ENCODE data around the gene IL24. TPM values are rescaled to one million over a fixed set of nuclear protein-coding genes. Genes with fewer than 3 reads are reported as not detected.

Gene IL24
- total RNA-seq, 1 experiment from 2014 or later: not detected

DNA sequence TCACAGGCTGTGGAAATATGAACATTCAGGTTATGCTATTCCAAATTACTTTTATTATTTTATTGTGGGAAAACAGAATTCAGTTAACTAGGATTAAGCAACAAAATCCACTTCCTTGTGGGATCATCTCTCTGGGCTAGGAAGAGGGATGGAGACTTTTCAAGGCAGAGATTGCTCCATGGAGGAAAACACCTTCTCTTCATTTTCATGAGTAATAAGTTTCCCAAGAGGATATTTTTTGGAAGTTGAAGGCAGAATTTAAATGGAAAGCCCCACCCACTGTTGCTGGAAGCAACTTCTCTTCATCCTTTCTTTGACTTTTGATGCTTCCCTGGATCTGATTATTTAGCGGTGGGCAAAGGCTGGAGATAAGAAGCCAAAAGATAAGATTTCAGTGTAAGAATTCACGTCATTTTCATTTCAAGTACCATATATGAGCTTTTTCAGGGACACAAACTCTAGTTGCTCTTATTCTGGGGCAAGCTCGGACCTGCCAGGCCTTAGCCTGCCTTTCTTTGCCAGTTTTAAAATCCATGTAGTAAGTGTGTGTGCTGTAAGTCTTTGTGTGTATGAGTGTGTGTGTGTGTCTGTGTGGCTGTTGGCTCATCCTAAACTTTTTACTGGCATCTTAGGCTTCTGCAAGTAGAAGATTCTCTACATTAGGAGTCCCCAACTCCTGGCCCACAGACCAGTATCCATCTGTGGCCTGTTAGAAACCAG, 11.7 kb upstream of the IL24 start:
- ChIA-PET CTCF (no interaction called here), POLR2A (ENCODE audit: unreplicated experiment) (no interaction called here)
- no peaks in the 10 kb centered on the region for H4K20me1 ChIP-seq (ENCODE audit: insufficient read depth)
- H3K27ac ChIP-seq: no peak overlapping the region
- no peaks in the 10 kb centered on the region for H3F3A ChIP-seq (ENCODE audit: insufficient read depth, low read depth)
- no peaks in the 10 kb centered on the region for H3K9me2 ChIP-seq (ENCODE audit: insufficient read depth)
- no peaks in the 10 kb centered on the region for H3K27me3 ChIP-seq (ENCODE audit: insufficient read depth, low read depth)
- BruUV-seq (replicated peaks): no TSS peak
- no peak overlapping the region for H3K4me2 ChIP-seq
- H3K4me1 ChIP-seq (replicated peaks; ENCODE audit: insufficient read depth): no peaks in the 10 kb centered on the region
- H3K9me3 ChIP-seq (ENCODE audit: insufficient read depth, low read depth): no peaks in the 10 kb centered on the region
- no peak for TF ChIP-seq EZH2 (IDR thresholded peaks at IDR 0.05; ENCODE audit: low read depth)
- TF ChIP-seq, protein P1, sequence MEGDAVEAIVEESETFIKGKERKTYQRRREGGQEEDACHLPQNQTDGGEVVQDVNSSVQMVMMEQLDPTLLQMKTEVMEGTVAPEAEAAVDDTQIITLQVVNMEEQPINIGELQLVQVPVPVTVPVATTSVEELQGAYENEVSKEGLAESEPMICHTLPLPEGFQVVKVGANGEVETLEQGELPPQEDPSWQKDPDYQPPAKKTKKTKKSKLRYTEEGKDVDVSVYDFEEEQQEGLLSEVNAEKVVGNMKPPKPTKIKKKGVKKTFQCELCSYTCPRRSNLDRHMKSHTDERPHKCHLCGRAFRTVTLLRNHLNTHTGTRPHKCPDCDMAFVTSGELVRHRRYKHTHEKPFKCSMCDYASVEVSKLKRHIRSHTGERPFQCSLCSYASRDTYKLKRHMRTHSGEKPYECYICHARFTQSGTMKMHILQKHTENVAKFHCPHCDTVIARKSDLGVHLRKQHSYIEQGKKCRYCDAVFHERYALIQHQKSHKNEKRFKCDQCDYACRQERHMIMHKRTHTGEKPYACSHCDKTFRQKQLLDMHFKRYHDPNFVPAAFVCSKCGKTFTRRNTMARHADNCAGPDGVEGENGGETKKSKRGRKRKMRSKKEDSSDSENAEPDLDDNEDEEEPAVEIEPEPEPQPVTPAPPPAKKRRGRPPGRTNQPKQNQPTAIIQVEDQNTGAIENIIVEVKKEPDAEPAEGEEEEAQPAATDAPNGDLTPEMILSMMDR (conservative IDR thresholded peaks at IDR 0.05): no peak
- intact Hi-C loops (cut with micrococcal nuclease; ENCODE audit: unreplicated experiment): no loop called here
- H3K79me2 ChIP-seq (ENCODE audit: low read depth): no peaks in the 10 kb centered on the region
- no peak overlapping the region for H2AFZ ChIP-seq
- H3K4me3 ChIP-seq: no peak overlapping the region
- DNase-seq: no peak
- no peaks in the 10 kb centered on the region for H3K36me3 ChIP-seq (ENCODE audit: low read depth)

DNA sequence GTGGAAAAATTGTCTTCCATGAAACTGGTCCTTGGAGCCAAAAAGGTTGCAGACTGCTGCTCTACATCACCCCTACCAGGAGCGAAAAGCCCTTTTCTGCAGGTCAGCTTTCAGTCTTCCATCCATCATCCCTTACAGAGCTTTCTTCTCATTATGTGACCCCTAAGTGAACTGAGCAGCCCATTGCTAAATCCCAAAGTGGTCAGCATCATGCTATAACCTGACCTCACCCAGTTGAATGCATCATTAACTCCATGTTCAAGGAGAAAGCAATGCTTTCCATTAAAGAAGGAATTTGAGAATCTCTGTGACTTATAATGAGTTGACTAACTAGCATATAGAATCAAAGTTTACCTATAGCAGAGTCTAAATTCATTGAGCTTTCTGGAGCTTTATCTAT, 10.4 kb upstream of the IL24 start:
- Histone ChIP-seq H3K36me3 (ENCODE audit: low read depth) (no peaks in the 10 kb centered on the region), H3K9me3 (ENCODE audit: insufficient read depth, low read depth) (no peaks in the 10 kb centered on the region), H3K4me1 (replicated peaks; ENCODE audit: insufficient read depth) (no peaks in the 10 kb centered on the region), H3K27ac (no peak overlapping the region), H4K20me1 (ENCODE audit: insufficient read depth) (no peaks in the 10 kb centered on the region), H3K79me2 (ENCODE audit: low read depth) (no peaks in the 10 kb centered on the region), H3K4me3 (no peak overlapping the region), H3K9me2 (ENCODE audit: insufficient read depth) (no peaks in the 10 kb centered on the region), H2AFZ (no peak overlapping the region), H3K4me2 (no peak overlapping the region), H3K27me3 (ENCODE audit: insufficient read depth, low read depth) (no peaks in the 10 kb centered on the region), H3F3A (ENCODE audit: insufficient read depth, low read depth) (no peaks in the 10 kb centered on the region)
- DNase-seq: no peak
- TF ChIP-seq, protein P1 (conservative IDR thresholded peaks at IDR 0.05): no peak
- TF ChIP-seq EZH2 (IDR thresholded peaks at IDR 0.05; ENCODE audit: low read depth): no peak
- CTCF ChIA-PET: no interaction called here
- intact Hi-C loops (cut with micrococcal nuclease; ENCODE audit: unreplicated experiment): no loop called here
- POLR2A ChIA-PET (ENCODE audit: unreplicated experiment): no interaction called here
- no TSS peak for BruUV-seq (replicated peaks)

DNA sequence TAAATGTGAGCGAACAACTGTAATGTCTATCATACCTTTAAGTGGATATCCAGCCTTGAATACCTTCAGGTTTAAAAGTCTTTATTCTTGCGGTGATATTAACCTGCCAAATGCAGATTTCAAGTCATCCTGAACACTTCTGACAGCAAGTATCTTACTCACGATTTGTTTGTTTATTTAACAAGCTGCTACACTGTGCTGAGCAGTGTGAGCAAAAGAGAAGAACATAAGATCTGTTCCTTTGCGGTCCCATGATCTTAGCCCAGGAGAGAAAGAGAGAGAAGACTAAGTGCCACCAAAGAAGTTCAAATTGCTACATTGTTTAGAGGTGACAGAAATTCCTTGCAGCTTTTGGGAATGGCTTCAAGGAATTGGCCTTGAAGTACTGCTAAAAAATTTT, 9.5 kb upstream of the IL24 start:
- no peak overlapping the region for H3K4me2 ChIP-seq
- no peaks in the 10 kb centered on the region for H3K9me2 ChIP-seq (ENCODE audit: insufficient read depth)
- ChIA-PET CTCF (no interaction called here), POLR2A (ENCODE audit: unreplicated experiment) (no interaction called here)
- no peak overlapping the region for H3K4me3 ChIP-seq
- no peaks in the 10 kb centered on the region for H3K9me3 ChIP-seq (ENCODE audit: insufficient read depth, low read depth)
- no peak for DNase-seq
- no peaks in the 10 kb centered on the region for H4K20me1 ChIP-seq (ENCODE audit: insufficient read depth)
- no peak overlapping the region for H3K27ac ChIP-seq
- no peaks in the 10 kb centered on the region for H3K4me1 ChIP-seq (replicated peaks; ENCODE audit: insufficient read depth)
- no peak overlapping the region for H2AFZ ChIP-seq
- TF ChIP-seq, protein P1 (conservative IDR thresholded peaks at IDR 0.05): no peak
- TF ChIP-seq EZH2 (IDR thresholded peaks at IDR 0.05; ENCODE audit: low read depth): no peak
- intact Hi-C loops (cut with micrococcal nuclease; ENCODE audit: unreplicated experiment): no loop called here
- BruUV-seq (replicated peaks): no TSS peak
- H3K79me2 ChIP-seq (ENCODE audit: low read depth): no peaks in the 10 kb centered on the region
- no peaks in the 10 kb centered on the region for H3K27me3 ChIP-seq (ENCODE audit: insufficient read depth, low read depth)
- no peaks in the 10 kb centered on the region for H3F3A ChIP-seq (ENCODE audit: insufficient read depth, low read depth)
- H3K36me3 ChIP-seq (ENCODE audit: low read depth): no peaks in the 10 kb centered on the region

Measured in PC-9 (cell line).